H9 (cell line): Measurements from ENCODE around the gene RNF126. TPM values are rescaled to one million over a fixed set of nuclear protein-coding genes. Genes with fewer than 3 reads are reported as not detected.

Experiments used
- DNase-seq: peaks from one replicate; pipeline ENCODE4 v3.0.0-alpha.2; 2017
- H2AFZ ChIP-seq: one replicate; pipeline ENCODE4 v1.6.1; 2013; ENCODE audit warnings: mild to moderate bottlenecking, low read length, control low read depth, moderate library complexity
- H2AK5ac ChIP-seq: 2 replicates; pipeline ENCODE4 v1.6.1; 2013; ENCODE audit warnings: low read length, control low read depth, mixed read lengths; ENCODE audit not compliant: insufficient read length
- H2BK120ac ChIP-seq: one replicate; pipeline ENCODE4 v1.6.1; 2013; ENCODE audit warnings: low read depth, mild to moderate bottlenecking, low read length, control low read depth, inconsistent platforms; ENCODE audit not compliant: poor library complexity, severe bottlenecking
- H2BK12ac ChIP-seq: 2 replicates; pipeline ENCODE4 v1.6.1; 2013; ENCODE audit warnings: low read length, control low read depth, mixed read lengths, low read depth; ENCODE audit not compliant: insufficient read length
- H2BK15ac ChIP-seq: 2 replicates; pipeline ENCODE4 v1.6.1; 2013; ENCODE audit warnings: low read depth, low read length, control low read depth
- H2BK20ac ChIP-seq: one replicate; pipeline ENCODE4 v1.6.1; 2013; ENCODE audit warnings: low read depth, mild to moderate bottlenecking, low read length, control low read depth, inconsistent platforms; ENCODE audit not compliant: poor library complexity, severe bottlenecking
- H2BK5ac ChIP-seq: 2 replicates; pipeline ENCODE4 v1.6.1; 2013; ENCODE audit warnings: low read length, control low read depth, mixed read lengths; ENCODE audit not compliant: insufficient read length
- H3K14ac ChIP-seq: 2 replicates; pipeline ENCODE4 v1.6.1; 2013; ENCODE audit warnings: low read length, control low read depth; ENCODE audit not compliant: insufficient read depth
- H3K18ac ChIP-seq: 2 replicates; pipeline ENCODE4 v1.6.1; 2013; ENCODE audit warnings: low read depth, mild to moderate bottlenecking, mixed read lengths, low read length, control low read depth; ENCODE audit not compliant: insufficient read length
- H3K23ac ChIP-seq: 2 replicates; pipeline ENCODE4 v1.6.1; 2013; ENCODE audit warnings: low read length, control low read depth, mixed read lengths, low read depth; ENCODE audit not compliant: insufficient read length
- H3K23me2 ChIP-seq: 2 replicates; pipeline ENCODE4 v1.6.1; 2013; ENCODE audit warnings: low read depth, mild to moderate bottlenecking, mixed read lengths, low read length, control low read depth; ENCODE audit not compliant: insufficient read length, poor library complexity, severe bottlenecking
- H3K27ac ChIP-seq: 2 replicates; pipeline ENCODE4 v1.5.1; 2013; ENCODE audit warnings: low read length, control low read depth, mixed read lengths, low read depth; ENCODE audit not compliant: insufficient read length
- H3K27me3 ChIP-seq: 2 replicates; pipeline ENCODE4 v1.6.1; 2013; ENCODE audit warnings: low read length, control low read depth, inconsistent platforms; ENCODE audit not compliant: insufficient read depth
- H3K4ac ChIP-seq: 2 replicates; pipeline ENCODE4 v1.6.1; 2013; ENCODE audit warnings: low read depth, mild to moderate bottlenecking, control low read depth, inconsistent platforms, low read length, moderate library complexity
- H3K4me1 ChIP-seq: 2 replicates; pipeline ENCODE4 v1.6.1; 2013; ENCODE audit warnings: low read length, control low read depth, inconsistent platforms; ENCODE audit not compliant: insufficient read depth
- H3K4me2 ChIP-seq: 2 replicates; pipeline ENCODE4 v1.6.1; 2013; ENCODE audit warnings: low read length, control low read depth, mixed read lengths; ENCODE audit not compliant: insufficient read length, insufficient read depth
- H3K56ac ChIP-seq: 2 replicates; pipeline ENCODE4 v1.6.1; 2013; ENCODE audit warnings: low read depth, mild to moderate bottlenecking, mixed read lengths, low read length, control low read depth; ENCODE audit not compliant: insufficient read length
- H3K79me1 ChIP-seq: 2 replicates; pipeline ENCODE4 v1.6.1; 2013; ENCODE audit warnings: low read depth, mild to moderate bottlenecking, moderate library complexity, low read length, control low read depth, inconsistent platforms; ENCODE audit not compliant: insufficient read depth, poor library complexity, severe bottlenecking
- H3K79me2 ChIP-seq: 2 replicates; pipeline ENCODE4 v1.6.1; 2013; ENCODE audit warnings: low read length, control low read depth, inconsistent platforms; ENCODE audit not compliant: insufficient read depth
- H3K9ac ChIP-seq: 2 replicates; pipeline ENCODE4 v1.6.1; 2013; ENCODE audit warnings: low read length, control low read depth, mixed read lengths; ENCODE audit not compliant: insufficient read length; ENCODE audit errors: extremely low read depth
- H3K9me3 ChIP-seq: one replicate; pipeline ENCODE4 v1.6.1; 2013; ENCODE audit warnings: low read depth, low read length, inconsistent platforms; ENCODE audit not compliant: control insufficient read depth
- H3T11ph ChIP-seq: one replicate; pipeline ENCODE4 v1.6.1; 2013; ENCODE audit warnings: mild to moderate bottlenecking, low read length, control low read depth, inconsistent platforms
- H4K20me1 ChIP-seq: one replicate; pipeline ENCODE4 v1.6.1; 2013; ENCODE audit not compliant: control insufficient read depth, insufficient read length, insufficient read depth
- H4K5ac ChIP-seq: 2 replicates; pipeline ENCODE4 v1.6.1; 2013; ENCODE audit warnings: low read depth, mild to moderate bottlenecking, mixed read lengths, low read length, control low read depth; ENCODE audit not compliant: insufficient read length
- H4K8ac ChIP-seq: replicated peaks from 2 replicates; pipeline ENCODE4 v1.6.1; 2013; ENCODE audit warnings: low read length, control low read depth, mixed read lengths, low read depth; ENCODE audit not compliant: insufficient read length
- H4K91ac ChIP-seq: 2 replicates; pipeline ENCODE4 v1.6.1; 2013; ENCODE audit warnings: low read depth, mild to moderate bottlenecking, moderate library complexity, mixed read lengths, low read length, control low read depth; ENCODE audit not compliant: insufficient read length
- H3K27ac Mint-ChIP-seq, 3 experiments: 2 replicates in 2 of 3; 3 replicates in 1 of 3; pipeline ENCODE4 v1.8.0; 2020 to 2021; ENCODE audit warnings: mixed read lengths in 3 of 3, mild to moderate bottlenecking in 1 of 3, moderate library complexity in 1 of 3
- H3K27me3 Mint-ChIP-seq: 2 replicates; pipeline ENCODE4 v1.8.0; 2021; ENCODE audit warnings: low read depth, mild to moderate bottlenecking, moderate library complexity, mixed read lengths
- H3K36me3 Mint-ChIP-seq, 3 experiments: 2 replicates in 2 of 3; 3 replicates in 1 of 3; pipeline ENCODE4 v1.8.0; 2020 to 2021; ENCODE audit warnings: low read depth in 3 of 3, mixed read lengths in 3 of 3; ENCODE audit not compliant: insufficient read depth in 1 of 3
- H3K4me1 Mint-ChIP-seq, 2 experiments: 2 replicates each; pipeline ENCODE4 v1.8.0; 2020; ENCODE audit warnings: mixed read lengths in 2 of 2
- H3K4me3 Mint-ChIP-seq, 2 experiments: 2 replicates in 1 of 2; 3 replicates in 1 of 2; pipeline ENCODE4 v1.8.0; 2020 to 2021; ENCODE audit warnings: mild to moderate bottlenecking in 2 of 2, mixed read lengths in 2 of 2, moderate library complexity in 1 of 2
- H3K9me3 Mint-ChIP-seq, 2 experiments: 2 replicates in 1 of 2; 3 replicates in 1 of 2; pipeline ENCODE4 v1.8.0; 2020; ENCODE audit warnings: mild to moderate bottlenecking in 2 of 2, mixed read lengths in 2 of 2, moderate library complexity in 1 of 2
- CTCF ChIP-seq: fragments of 200-600 bp; sonication (generic); conservative IDR thresholded peaks from 3 replicates; pipeline ENCODE4 v1.8.0; 2021; ENCODE audit warnings: antibody characterized with exemption, mild to moderate bottlenecking
- WGBS: extraction: QIAGEN DNeasy Blood & Tissue Kit; methylation state at CpG from one replicate; pipeline ENCODE4 v1.1.7; 2013; ENCODE audit warnings: missing lambda C conversion rate, low lambda C conversion rate, mixed read lengths; ENCODE audit not compliant: insufficient read length; ENCODE audit errors: extremely low coverage; 5-methylcytosine and 5-hydroxymethylcytosine counted together
- total RNA-seq: library from RNA; stranded (reverse); gene quantifications from 2 replicates; pipeline ENCODE4 v1.2.1, GENCODE V29; 2021

RNF126 gene
- total RNA-seq, 1 experiment from 2014 or later: 81.9 TPM

- no peaks in the 10 kb centered on the region for H3K79me1 ChIP-seq
- H3K27ac Mint-ChIP-seq: peak overlapping the region in 2 of 3 experiments; percentile 12 to 37; a peak in 2 of 7 replicates
- H2BK20ac ChIP-seq: no peak overlapping the region
- H3K27me3 ChIP-seq: no peaks in the 10 kb centered on the region
- no peak overlapping the region for H2BK120ac ChIP-seq
- H3K36me3 Mint-ChIP-seq: peaks cover 28 to 50% (median 46%) of the 10 kb centered on the region in 3 experiments
- no peak overlapping the region for H3K23ac ChIP-seq
- no CpG with 5 or more reads among the region's 54 CpGs for WGBS
- no peaks in the 10 kb centered on the region for H3K9me3 ChIP-seq
- H4K8ac ChIP-seq: no peak overlapping the region
- no peak overlapping the region for H3K27ac ChIP-seq
- no peak overlapping the region for H4K91ac ChIP-seq
- no peak overlapping the region for H2AFZ ChIP-seq
- H3K27me3 Mint-ChIP-seq: no peaks in the 10 kb centered on the region
- no peak overlapping the region for H3T11ph ChIP-seq
- peaks cover 3 to 4% of the 10 kb centered on the region in 2 experiments; a peak in 1 of 4 replicates for H3K4me1 Mint-ChIP-seq
- no peak overlapping the region for H3K56ac ChIP-seq
- H2AK5ac ChIP-seq: no peak overlapping the region
- H3K79me2 ChIP-seq: no peaks in the 10 kb centered on the region
- H2BK5ac ChIP-seq: no peak overlapping the region
- H2BK15ac ChIP-seq: no peak overlapping the region
- H3K9me3 Mint-ChIP-seq: no peaks in the 10 kb centered on the region
- H3K23me2 ChIP-seq: no peaks in the 10 kb centered on the region
- no peak overlapping the region for H3K9ac ChIP-seq
- H4K20me1 ChIP-seq: no peaks in the 10 kb centered on the region
- no peak overlapping the region for H3K18ac ChIP-seq
- no peak for TF ChIP-seq CTCF
- no peak overlapping the region for H3K4ac ChIP-seq
- H3K4me3 Mint-ChIP-seq: no peak overlapping the region
- no peak overlapping the region for H4K5ac ChIP-seq
- H3K14ac ChIP-seq: no peak overlapping the region
- no peak overlapping the region for H3K4me2 ChIP-seq
- no peak overlapping the region for H2BK12ac ChIP-seq
- H3K4me1 ChIP-seq: no peaks in the 10 kb centered on the region
- no peak for DNase-seq
Observed at GRCh38 chr19:613732-614567, 49.1 kb downstream of the RNF126 start.
